Uterus (tissue), 4 donors: Measurements from ENCODE around the gene NME1. TPM values are rescaled to one million over a fixed set of nuclear protein-coding genes. Genes with fewer than 3 reads are reported as not detected.
"Not testable (repeated sequence)": the region's sequence is repeated elsewhere in the genome, so short reads cannot be mapped to it uniquely, and the experiment has no call there.

Source experiments
- DNase-seq, 2 donors: peaks; one replicate each; pipeline ENCODE4 v3.0.0-alpha.2; 2019 to 2020
- H3K27ac ChIP-seq, 2 donors: fragments of 200-600 bp; sonication (generic); 1 replicate in 1 of 2; 2 replicates in 1 of 2; pipeline ENCODE4 v1.5.1; 2016 to 2018
- H3K27me3 ChIP-seq, 2 donors: fragments of 200-600 bp; sonication (generic); one replicate each; pipeline ENCODE4 v1.5.1; 2018 to 2019; ENCODE audit warnings: control low read depth in 1 of 2
- H3K36me3 ChIP-seq, 2 donors: fragments of 200-600 bp; sonication (generic); one replicate each; pipeline ENCODE4 v1.5.1; 2019; ENCODE audit warnings: control low read depth in 1 of 2
- H3K4me1 ChIP-seq, 2 donors: fragments of 200-600 bp; sonication (generic); one replicate each; pipeline ENCODE4 v1.5.1; 2018 to 2019; ENCODE audit warnings: control low read depth in 1 of 2
- H3K4me3 ChIP-seq, 2 donors: fragments of 200-600 bp; sonication (generic); 1 replicate in 1 of 2; 2 replicates in 1 of 2; pipeline ENCODE4 v1.5.1; 2018 to 2019; ENCODE audit warnings: mild to moderate bottlenecking in 1 of 2
- H3K9me3 ChIP-seq, 2 donors: fragments of 200-600 bp; sonication (generic); one replicate each; pipeline ENCODE4 v1.5.1; 2019; ENCODE audit warnings: control low read depth in 1 of 2
- CTCF ChIP-seq, 4 experiments: fragments of 200-600 bp in 2 of 4; fragments of 450-650 bp in 2 of 4; sonication (generic) in 2 of 4; IDR thresholded peaks; one replicate each; pipeline ENCODE4 v1.5.1; 2016 to 2019; ENCODE audit warnings: antibody characterized with exemption in 4 of 4, mild to moderate bottlenecking in 2 of 4, moderate library complexity in 1 of 4
- POLR2A ChIP-seq, 2 donors: fragments of 450-650 bp; IDR thresholded peaks; one replicate each; pipeline ENCODE4 v1.6.1; 2016; ENCODE audit warnings: antibody characterized with exemption in 2 of 2, mild to moderate bottlenecking in 1 of 2, moderate library complexity in 1 of 2
- intact Hi-C: fragments of 100-400 bp; cut with DNase I; formaldehyde crosslinking; loops from one replicate; pipeline ENCODE4 v1.15.1; 2023; ENCODE audit warnings: low total_unique reads
- total RNA-seq, 4 donors: library from RNA; depleted of rRNA in 3 of 4; stranded (reverse); fragments of >200 nt in 3 of 4; gene quantifications; one replicate each; pipeline versions ENCODE4 v1.1.0 to v1.2.4, GENCODE V29; 2014 to 2023
- donor health status: DM: yes; HTN: yes; CAD: no.

Gene NME1
- total RNA-seq, 4 donors from 2014 or later = 24.1 to 79.4 (median 39.5) TPM

- Histone ChIP-seq H3K27me3 (no peaks in the 10 kb centered on the region), H3K4me3 (no peak overlapping the region), H3K9me3 (no peaks in the 10 kb centered on the region), H3K36me3 (no peaks in the 10 kb centered on the region), H3K4me1 (peaks cover 6 to 7% of the 10 kb centered on the region in 2 donors), H3K27ac (no peak overlapping the region)
- TF ChIP-seq CTCF (IDR thresholded peaks at IDR 0.05) (no peak), POLR2A (IDR thresholded peaks at IDR 0.05) (no peak)
- DNase-seq = no peak
- intact Hi-C loops = no loop called here
These were observed 16.0 kb downstream of the NME1 start for GRCh38 chr17:51169340-51169739.

DNA sequence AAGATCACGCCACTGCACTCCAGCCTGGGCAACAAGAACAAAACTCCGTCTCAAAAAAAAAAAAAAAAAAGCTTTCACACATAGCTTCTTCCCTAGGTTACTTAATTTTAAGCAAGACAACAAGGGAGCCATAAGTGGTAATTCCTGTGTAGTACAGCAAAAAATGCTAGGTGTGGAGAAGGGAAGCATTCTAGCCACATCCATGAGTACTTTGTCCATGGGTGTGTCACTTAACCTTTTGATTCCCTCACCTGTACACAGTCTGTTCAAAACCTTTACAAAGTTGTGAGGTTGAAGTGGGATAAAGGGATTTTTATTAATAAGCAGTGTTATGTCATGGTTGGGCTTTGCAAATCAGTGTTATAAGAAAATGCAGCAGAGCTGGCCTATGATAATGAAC, 17.4 kb downstream of the NME1 start:
- intact Hi-C loops = no loop called here
- H3K27me3 ChIP-seq = no peaks in the 10 kb centered on the region
- H3K4me3 ChIP-seq = no peak overlapping the region
- H3K4me1 ChIP-seq = peaks cover 0 to under 1% of the 10 kb centered on the region in 2 donors
- no peak overlapping the region for H3K27ac ChIP-seq
- no peak for DNase-seq
- TF ChIP-seq POLR2A (IDR thresholded peaks at IDR 0.05) = no peak
- no peak for TF ChIP-seq CTCF (IDR thresholded peaks at IDR 0.05)
- H3K36me3 ChIP-seq = no peaks in the 10 kb centered on the region
- no peaks in the 10 kb centered on the region for H3K9me3 ChIP-seq

GRCh38 chr17:51172030-51172429, 18.7 kb downstream of the NME1 start:
- H3K4me1 ChIP-seq, H3K9me3 ChIP-seq, H3K36me3 ChIP-seq, intact Hi-C loops, H3K4me3 ChIP-seq, DNase-seq, H3K27ac ChIP-seq, H3K27me3 ChIP-seq: not testable (repeated sequence)

GRCh38 chr17:51180486-51180885, 27.1 kb downstream of the NME1 start:
- intact Hi-C loops = no loop called here
- no peak for TF ChIP-seq POLR2A (IDR thresholded peaks at IDR 0.05)
- Histone ChIP-seq H3K4me3 (no peak overlapping the region), H3K27ac (no peak overlapping the region), H3K4me1 (no peaks in the 10 kb centered on the region), H3K9me3 (no peaks in the 10 kb centered on the region), H3K27me3 (no peaks in the 10 kb centered on the region), H3K36me3 (no peaks in the 10 kb centered on the region)
- DNase-seq = no peak

DNA sequence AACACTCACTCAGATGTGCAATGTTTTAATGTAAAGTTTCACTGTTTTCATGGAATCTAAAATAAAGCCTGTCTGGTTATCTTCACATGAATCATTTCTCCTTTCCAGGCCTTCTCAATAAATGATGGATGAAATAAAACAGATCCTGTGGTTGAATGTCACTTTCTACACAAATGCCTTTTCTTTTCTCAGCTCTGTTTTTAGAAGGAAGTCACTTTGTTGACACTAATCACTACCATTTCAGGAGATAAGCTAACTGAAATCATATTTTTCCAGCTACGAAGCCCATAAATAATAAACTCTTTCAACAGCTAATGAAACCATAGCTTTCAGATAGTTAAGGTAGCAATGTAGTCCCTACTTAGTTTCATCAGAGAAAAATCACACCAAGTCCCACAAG, 30.8 kb downstream of the NME1 start:
- intact Hi-C loops = no loop called here
- Histone ChIP-seq H3K4me1 (no peaks in the 10 kb centered on the region), H3K27ac (no peak overlapping the region), H3K9me3 (no peaks in the 10 kb centered on the region), H3K4me3 (no peak overlapping the region), H3K27me3 (no peaks in the 10 kb centered on the region), H3K36me3 (no peaks in the 10 kb centered on the region)
- TF ChIP-seq POLR2A (IDR thresholded peaks at IDR 0.05) = no peak
- no peak for TF ChIP-seq CTCF (IDR thresholded peaks at IDR 0.05)
- no peak for DNase-seq

GRCh38 chr17:51185763-51186332, 32.5 kb downstream of the NME1 start:
- Histone ChIP-seq H3K4me3 (no peak overlapping the region), H3K9me3 (no peaks in the 10 kb centered on the region), H3K27ac (no peak overlapping the region), H3K27me3 (no peaks in the 10 kb centered on the region), H3K4me1 (no peaks in the 10 kb centered on the region), H3K36me3 (no peaks in the 10 kb centered on the region)
- intact Hi-C loops = no loop called here
- no peak for DNase-seq
- no peak for TF ChIP-seq CTCF (IDR thresholded peaks at IDR 0.05)
- TF ChIP-seq POLR2A (IDR thresholded peaks at IDR 0.05) = no peak
